SK-N-SH treated with all-trans-retinoic acid at 6 μM for 48 hours (cell line): ENCODE measurements around the gene GRXCR1.

Source experiments
- ATAC-seq: fragments of 200-7000 bp; cut with Tn5 transposase; 3 replicates; pipeline ENCODE4 v1.9.1; 2020; ENCODE audit warnings: mild to moderate bottlenecking, moderate library complexity
- ARNTL ChIP-seq: fragments of 450-650 bp; formaldehyde crosslinking; IDR thresholded peaks from 2 replicates; pipeline ENCODE4 v1.5.0; 2020; ENCODE audit warnings: low read depth, mild to moderate bottlenecking, moderate library complexity, borderline replicate concordance
- BACH2 ChIP-seq: fragments of 250-450 bp; sonication (Bioruptor Pico); IDR thresholded peaks from 2 replicates; pipeline ENCODE4 v1.9.0; 2021; ENCODE audit warnings: mild to moderate bottlenecking, borderline replicate concordance
- CREB5 ChIP-seq: fragments of 250-450 bp; sonication (Bioruptor Pico); IDR thresholded peaks from 2 replicates; pipeline ENCODE4 v1.5.1; 2020; ENCODE audit warnings: low read depth, mild to moderate bottlenecking, moderate library complexity
- CSDC2 ChIP-seq: fragments of 250-450 bp; sonication (Bioruptor Pico); IDR thresholded peaks from 2 replicates; pipeline ENCODE4 v1.5.0; 2020; ENCODE audit warnings: mild to moderate bottlenecking, moderate library complexity
- GLIS3 ChIP-seq: fragments of 250-450 bp; sonication (Bioruptor Pico); IDR thresholded peaks from 2 replicates; pipeline ENCODE4 v1.5.0; 2020; ENCODE audit warnings: mild to moderate bottlenecking, moderate library complexity
- ISL1 ChIP-seq: fragments of 250-450 bp; sonication (Bioruptor Pico); IDR thresholded peaks from 2 replicates; pipeline ENCODE4 v2.1.2; 2022; ENCODE audit warnings: mild to moderate bottlenecking, moderate library complexity
- OSR1 ChIP-seq: fragments of 250-450 bp; sonication (Bioruptor Pico); IDR thresholded peaks from 2 replicates; pipeline ENCODE4 v1.8.0; 2022; ENCODE audit warnings: moderate library complexity, mild to moderate bottlenecking, inconsistent platforms
- POU6F1 ChIP-seq: fragments of 250-450 bp; sonication (Bioruptor Pico); IDR thresholded peaks from 2 replicates; pipeline ENCODE4 v1.8.0; 2021; ENCODE audit warnings: low read depth, mild to moderate bottlenecking, moderate library complexity, borderline replicate concordance
- RARB ChIP-seq: fragments of 250-450 bp; sonication (Bioruptor Pico); IDR thresholded peaks from 2 replicates; pipeline ENCODE4 v1.8.0; 2021; ENCODE audit warnings: mild to moderate bottlenecking, moderate library complexity
- SNAI2 ChIP-seq: fragments of 250-450 bp; sonication (Bioruptor Pico); IDR thresholded peaks from 2 replicates; pipeline ENCODE4 v1.5.0; 2020; ENCODE audit warnings: mild to moderate bottlenecking, moderate library complexity
- TOX ChIP-seq: fragments of 250-450 bp; sonication (Bioruptor Pico); IDR thresholded peaks from 2 replicates; pipeline ENCODE4 v1.8.0; 2021; ENCODE audit warnings: mild to moderate bottlenecking, moderate library complexity, borderline replicate concordance
- ZC3H10 ChIP-seq: fragments of 250-450 bp; sonication (Bioruptor Pico); IDR thresholded peaks from 2 replicates; pipeline ENCODE4 v1.5.1; 2021; ENCODE audit warnings: mild to moderate bottlenecking, moderate library complexity
- ZNF565 ChIP-seq: fragments of 450-650 bp; formaldehyde crosslinking; conservative IDR thresholded peaks from 2 replicates; pipeline ENCODE4 v1.5.0; 2020; ENCODE audit warnings: low read depth, mild to moderate bottlenecking, moderate library complexity
- ZNF8 ChIP-seq: fragments of 450-650 bp; formaldehyde crosslinking; IDR thresholded peaks from 2 replicates; pipeline ENCODE4 v1.5.0; 2020; ENCODE audit warnings: mild to moderate bottlenecking, moderate library complexity
- TF ChIP-seq, protein P1 (sequence below): fragments of 250-450 bp; sonication (Bioruptor Pico); IDR thresholded peaks from 2 replicates; pipeline ENCODE4 v1.5.0; 2020; ENCODE audit warnings: mild to moderate bottlenecking, moderate library complexity
- TF ChIP-seq, protein P2 (sequence below): fragments of 250-450 bp; sonication (Bioruptor Pico); IDR thresholded peaks from 2 replicates; pipeline ENCODE4 v1.8.0; 2020; ENCODE audit warnings: mild to moderate bottlenecking, moderate library complexity, borderline replicate concordance
- TF ChIP-seq, protein P3 (sequence below): fragments of 250-450 bp; sonication (Bioruptor Pico); IDR thresholded peaks from 2 replicates; pipeline ENCODE4 v1.5.1; 2021; ENCODE audit warnings: mild to moderate bottlenecking, moderate library complexity

Gene GRXCR1

GRCh38 chr4:43014256-43014655 lies 121.7 kb downstream of the GRXCR1 start (continued):
- TF ChIP-seq, protein P1, sequence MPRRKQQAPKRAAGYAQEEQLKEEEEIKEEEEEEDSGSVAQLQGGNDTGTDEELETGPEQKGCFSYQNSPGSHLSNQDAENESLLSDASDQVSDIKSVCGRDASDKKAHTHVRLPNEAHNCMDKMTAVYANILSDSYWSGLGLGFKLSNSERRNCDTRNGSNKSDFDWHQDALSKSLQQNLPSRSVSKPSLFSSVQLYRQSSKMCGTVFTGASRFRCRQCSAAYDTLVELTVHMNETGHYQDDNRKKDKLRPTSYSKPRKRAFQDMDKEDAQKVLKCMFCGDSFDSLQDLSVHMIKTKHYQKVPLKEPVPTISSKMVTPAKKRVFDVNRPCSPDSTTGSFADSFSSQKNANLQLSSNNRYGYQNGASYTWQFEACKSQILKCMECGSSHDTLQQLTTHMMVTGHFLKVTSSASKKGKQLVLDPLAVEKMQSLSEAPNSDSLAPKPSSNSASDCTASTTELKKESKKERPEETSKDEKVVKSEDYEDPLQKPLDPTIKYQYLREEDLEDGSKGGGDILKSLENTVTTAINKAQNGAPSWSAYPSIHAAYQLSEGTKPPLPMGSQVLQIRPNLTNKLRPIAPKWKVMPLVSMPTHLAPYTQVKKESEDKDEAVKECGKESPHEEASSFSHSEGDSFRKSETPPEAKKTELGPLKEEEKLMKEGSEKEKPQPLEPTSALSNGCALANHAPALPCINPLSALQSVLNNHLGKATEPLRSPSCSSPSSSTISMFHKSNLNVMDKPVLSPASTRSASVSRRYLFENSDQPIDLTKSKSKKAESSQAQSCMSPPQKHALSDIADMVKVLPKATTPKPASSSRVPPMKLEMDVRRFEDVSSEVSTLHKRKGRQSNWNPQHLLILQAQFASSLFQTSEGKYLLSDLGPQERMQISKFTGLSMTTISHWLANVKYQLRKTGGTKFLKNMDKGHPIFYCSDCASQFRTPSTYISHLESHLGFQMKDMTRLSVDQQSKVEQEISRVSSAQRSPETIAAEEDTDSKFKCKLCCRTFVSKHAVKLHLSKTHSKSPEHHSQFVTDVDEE (CRISPR knock-in tag) = no peak
- no peak for TF ChIP-seq ZC3H10
- no peak for TF ChIP-seq ARNTL
- TF ChIP-seq, all 23 proteins: peak for 0

DNA sequence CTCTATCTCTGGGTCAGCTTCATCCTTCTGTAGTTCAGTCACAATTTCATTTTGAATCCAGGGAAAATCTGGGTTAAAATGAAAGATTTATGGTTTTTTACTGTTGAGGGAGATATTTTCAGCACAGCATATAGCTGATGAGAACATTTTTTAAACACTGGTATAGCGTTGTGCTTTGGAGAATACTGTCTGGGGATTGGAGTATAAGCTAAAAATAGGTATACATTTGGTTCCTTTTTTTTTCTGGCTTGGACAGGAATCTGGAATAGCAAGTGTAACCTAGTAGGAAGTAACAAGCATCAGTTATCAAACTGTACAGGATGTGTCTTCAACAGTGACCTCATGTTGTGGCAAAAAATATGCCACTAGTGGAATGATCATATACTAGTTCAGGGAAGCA lies 149.1 kb downstream of the GRXCR1 start:
- no peak for ATAC-seq
- TF ChIP-seq, protein P2, sequence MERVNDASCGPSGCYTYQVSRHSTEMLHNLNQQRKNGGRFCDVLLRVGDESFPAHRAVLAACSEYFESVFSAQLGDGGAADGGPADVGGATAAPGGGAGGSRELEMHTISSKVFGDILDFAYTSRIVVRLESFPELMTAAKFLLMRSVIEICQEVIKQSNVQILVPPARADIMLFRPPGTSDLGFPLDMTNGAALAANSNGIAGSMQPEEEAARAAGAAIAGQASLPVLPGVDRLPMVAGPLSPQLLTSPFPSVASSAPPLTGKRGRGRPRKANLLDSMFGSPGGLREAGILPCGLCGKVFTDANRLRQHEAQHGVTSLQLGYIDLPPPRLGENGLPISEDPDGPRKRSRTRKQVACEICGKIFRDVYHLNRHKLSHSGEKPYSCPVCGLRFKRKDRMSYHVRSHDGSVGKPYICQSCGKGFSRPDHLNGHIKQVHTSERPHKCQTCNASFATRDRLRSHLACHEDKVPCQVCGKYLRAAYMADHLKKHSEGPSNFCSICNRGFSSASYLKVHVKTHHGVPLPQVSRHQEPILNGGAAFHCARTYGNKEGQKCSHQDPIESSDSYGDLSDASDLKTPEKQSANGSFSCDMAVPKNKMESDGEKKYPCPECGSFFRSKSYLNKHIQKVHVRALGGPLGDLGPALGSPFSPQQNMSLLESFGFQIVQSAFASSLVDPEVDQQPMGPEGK = no peak
- TF ChIP-seq OSR1 (no peak), ZNF565 (CRISPR knock-in tag) (no peak), TOX (CRISPR knock-in tag) (no peak), POU6F1 (CRISPR knock-in tag) (no peak)

GRCh38 chr4:43047058-43047457 lies 154.5 kb downstream of the GRXCR1 start:
- ATAC-seq = no peak
- no peak for TF ChIP-seq ARNTL
- no peak for TF ChIP-seq ZNF565 (CRISPR knock-in tag)
- no peak for TF ChIP-seq ZNF8 (CRISPR knock-in tag)
- TF ChIP-seq, protein P1 (CRISPR knock-in tag) = no peak
- TF ChIP-seq, protein P3, sequence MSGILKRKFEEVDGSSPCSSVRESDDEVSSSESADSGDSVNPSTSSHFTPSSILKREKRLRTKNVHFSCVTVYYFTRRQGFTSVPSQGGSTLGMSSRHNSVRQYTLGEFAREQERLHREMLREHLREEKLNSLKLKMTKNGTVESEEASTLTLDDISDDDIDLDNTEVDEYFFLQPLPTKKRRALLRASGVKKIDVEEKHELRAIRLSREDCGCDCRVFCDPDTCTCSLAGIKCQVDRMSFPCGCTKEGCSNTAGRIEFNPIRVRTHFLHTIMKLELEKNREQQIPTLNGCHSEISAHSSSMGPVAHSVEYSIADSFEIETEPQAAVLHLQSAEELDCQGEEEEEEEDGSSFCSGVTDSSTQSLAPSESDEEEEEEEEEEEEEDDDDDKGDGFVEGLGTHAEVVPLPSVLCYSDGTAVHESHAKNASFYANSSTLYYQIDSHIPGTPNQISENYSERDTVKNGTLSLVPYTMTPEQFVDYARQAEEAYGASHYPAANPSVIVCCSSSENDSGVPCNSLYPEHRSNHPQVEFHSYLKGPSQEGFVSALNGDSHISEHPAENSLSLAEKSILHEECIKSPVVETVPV (CRISPR knock-in tag) = no peak
- TF ChIP-seq RARB (CRISPR knock-in tag) = no peak
- TF ChIP-seq ZC3H10 = no peak
- TF ChIP-seq CSDC2 (CRISPR knock-in tag) = no peak
- TF ChIP-seq TOX (CRISPR knock-in tag) = no peak
- TF ChIP-seq, protein P2 = no peak
- TF ChIP-seq ISL1 = no peak
- no peak for TF ChIP-seq GLIS3 (CRISPR knock-in tag)

DNA sequence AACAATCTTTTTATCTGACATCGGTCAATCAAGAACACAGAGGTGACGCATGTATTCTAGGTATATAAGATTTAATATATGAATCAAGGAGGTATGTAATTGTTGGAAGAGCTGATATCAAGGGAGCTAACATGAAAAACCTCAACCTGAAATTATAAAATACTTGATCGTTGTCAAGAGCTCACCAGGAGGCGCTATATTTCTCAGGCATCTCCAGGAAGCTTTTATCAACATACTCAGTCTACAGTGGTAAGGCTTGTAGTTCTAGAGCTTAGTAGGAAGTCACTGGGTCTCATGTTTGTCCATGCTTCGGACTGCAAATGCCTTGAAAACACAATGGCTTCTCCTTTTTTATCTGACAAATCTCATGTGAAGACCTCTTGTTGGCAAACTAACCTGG lies 156.1 kb downstream of the GRXCR1 start:
- ATAC-seq = no peak
- TF ChIP-seq CSDC2 (CRISPR knock-in tag) (no peak), GLIS3 (CRISPR knock-in tag) (no peak), CREB5 (CRISPR knock-in tag) (no peak), ARNTL (no peak), SNAI2 (CRISPR knock-in tag) (no peak), BACH2 (CRISPR knock-in tag) (no peak)
- TF ChIP-seq, protein P1 (CRISPR knock-in tag) = no peak
